ENCODE measurements around the gene GPATCH4.
"Not testable (repeated sequence)": the region's sequence is repeated elsewhere in the genome, so short reads cannot be mapped to it uniquely, and the experiment has no call there.

The GPATCH4 gene

GRCh38 chr1:156571919-156572662 lies 29.2 kb downstream of the GPATCH4 start, which contains the start of gene IQGAP3:
IQGAP3 (minus strand) TSS chr1:156572565; CDS start chr1:156572529, 36 bp downstream.
- DNase-seq, result peak; percentile 75

- no peak for DNase-seq
These were observed 29.9 kb downstream of the GPATCH4 start for GRCh38 chr1:156571261-156571852.

GRCh38 chr1:156566436-156566835 lies 34.8 kb downstream of the GPATCH4 start:
- no peak for DNase-seq

- no peak for DNase-seq
These were observed 35.8 kb downstream of the GPATCH4 start for GRCh38 chr1:156565519-156565918.

GRCh38 chr1:156560585-156561163 lies 40.6 kb downstream of the GPATCH4 start:
- DNase-seq, result no peak

- DNase-seq, result no peak
These were observed 41.4 kb downstream of the GPATCH4 start for GRCh38 chr1:156559797-156560385.

GRCh38 chr1:156559086-156559796 lies 42.0 kb downstream of the GPATCH4 start:
- no peak for DNase-seq

- no peak for DNase-seq
These were observed 44.9 kb downstream of the GPATCH4 start for GRCh38 chr1:156556354-156556753.

- DNase-seq, result no peak
These were observed 45.6 kb downstream of the GPATCH4 start for GRCh38 chr1:156555715-156556114.

GRCh38 chr1:156554971-156555370 lies 46.3 kb downstream of the GPATCH4 start:
- DNase-seq, result no peak

GRCh38 chr1:156553860-156554485 lies 47.3 kb downstream of the GPATCH4 start:
- no peak for DNase-seq

- DNase-seq, result not testable (repeated sequence)
These were observed 48.3 kb downstream of the GPATCH4 start for GRCh38 chr1:156552937-156553336.

GRCh38 chr1:156552518-156552917 lies 48.8 kb downstream of the GPATCH4 start:
- no peak for DNase-seq

- no peak for DNase-seq
These were observed 49.4 kb downstream of the GPATCH4 start for GRCh38 chr1:156551869-156552268.

- no peak for DNase-seq
These were observed 50.1 kb downstream of the GPATCH4 start for GRCh38 chr1:156551066-156551643.

GRCh38 chr1:156550346-156550745 lies 50.9 kb downstream of the GPATCH4 start:
- DNase-seq, result no peak

- no peak for DNase-seq
These were observed 51.4 kb downstream of the GPATCH4 start for GRCh38 chr1:156549831-156550230.

- no peak for DNase-seq
These were observed 51.9 kb downstream of the GPATCH4 start for GRCh38 chr1:156549390-156549789.

GRCh38 chr1:156547982-156548381 lies 53.3 kb downstream of the GPATCH4 start:
- no peak for DNase-seq

- DNase-seq, result no peak
These were observed 53.8 kb downstream of the GPATCH4 start for GRCh38 chr1:156547434-156547833.

- no peak for DNase-seq
These were observed 55.0 kb downstream of the GPATCH4 start for GRCh38 chr1:156546267-156546666.

- DNase-seq, result no peak
These were observed 56.6 kb downstream of the GPATCH4 start for GRCh38 chr1:156544592-156545102.

Data from activated naive CD4-positive, alpha-beta T cell treated with Interleukin-2 at 50 U/mL for 16 hours (primary cell).